PC-3 (cell line): ENCODE measurements around the gene BLOC1S2. TPM values are rescaled to one million over a fixed set of nuclear protein-coding genes. Genes with fewer than 3 reads are reported as not detected.
"Not testable (repeated sequence)": the region's sequence is repeated elsewhere in the genome, so short reads cannot be mapped to it uniquely, and the experiment has no call there.

ENCODE experiments used
- ATAC-seq: fragments of 200-7000 bp; cut with Tn5 transposase; 2 replicates; pipeline ENCODE4 v1.9.1; 2020; ENCODE audit warnings: mild to moderate bottlenecking, moderate library complexity
- BruUV-seq: library from RNA; stranded (reverse); fragments of 400-500 nt; replicated peaks from 2 replicates; lab custom pipeline; 2021; lab: Mats Ljungman, UMichigan
- CTCF ChIA-PET: fragments of 300-600 bp; sonication (Branson Sonifier 250); formaldehyde crosslinking; loops from one replicate; lab custom pipeline; 2022; ENCODE audit warnings: antibody characterized with exemption; lab: Charles Lee
- POLR2A ChIA-PET: fragments of 300-600 bp; sonication (Branson Sonifier 250); formaldehyde crosslinking; loops from one replicate; lab custom pipeline; 2022; ENCODE audit warnings: antibody characterized with exemption; ENCODE audit not compliant: unreplicated experiment; lab: Charles Lee
- DNase-seq: peaks from one replicate; pipeline ENCODE4 v3.0.0-alpha.2; 2015
- H2AFZ ChIP-seq: fragments of 300-600 bp; sonication (generic); 2 replicates; pipeline ENCODE4 v1.6.0; 2016; ENCODE audit warnings: antibody characterized with exemption, low read length
- H3F3A ChIP-seq: fragments of 300-600 bp; sonication (generic); one replicate; pipeline ENCODE4 v1.6.0; 2017; ENCODE audit warnings: antibody characterized with exemption, low read length, control low read depth, mild to moderate bottlenecking; ENCODE audit not compliant: unreplicated experiment
- H3K27ac ChIP-seq: fragments of 300-600 bp; sonication (generic); 2 replicates; pipeline ENCODE4 v1.5.1; 2016; ENCODE audit warnings: mild to moderate bottlenecking, low read length
- H3K27me3 ChIP-seq: fragments of 300-600 bp; sonication (generic); 2 replicates; pipeline ENCODE4 v1.6.1; 2016; ENCODE audit warnings: low read length, mixed read lengths
- H3K36me3 ChIP-seq: fragments of 300-600 bp; sonication (generic); 2 replicates; pipeline ENCODE4 v1.6.1; 2016; ENCODE audit warnings: low read depth, mixed run types, low read length, mixed read lengths
- H3K4me1 ChIP-seq: fragments of 300-600 bp; sonication (generic); 2 replicates; pipeline ENCODE4 v1.5.1; 2016; ENCODE audit warnings: low read length; ENCODE audit not compliant: insufficient read depth
- H3K4me2 ChIP-seq: fragments of 300-600 bp; sonication (generic); 2 replicates; pipeline ENCODE4 v1.6.0; 2016; ENCODE audit warnings: low read length
- H3K4me3 ChIP-seq: fragments of 300-600 bp; sonication (generic); 2 replicates; pipeline ENCODE4 v1.5.1; 2016; ENCODE audit warnings: mild to moderate bottlenecking, low read length, mixed read lengths
- H3K79me2 ChIP-seq: fragments of 300-600 bp; sonication (generic); 2 replicates; pipeline ENCODE4 v1.6.1; 2017; ENCODE audit warnings: low read length, mixed read lengths
- H3K9ac ChIP-seq: fragments of 300-600 bp; sonication (generic); 2 replicates; pipeline ENCODE4 v1.6.0; 2016; ENCODE audit warnings: mild to moderate bottlenecking, low read length
- H3K9me2 ChIP-seq: fragments of 300-600 bp; sonication (generic); replicated peaks from 2 replicates; pipeline ENCODE4 v1.6.1; 2016; ENCODE audit warnings: mixed run types, low read length, mixed read lengths
- H3K9me3 ChIP-seq: fragments of 300-600 bp; sonication (generic); 2 replicates; pipeline ENCODE4 v1.6.1; 2016; ENCODE audit warnings: low read length, mixed read lengths
- H4K20me1 ChIP-seq: fragments of 300-600 bp; sonication (generic); 2 replicates; pipeline ENCODE4 v1.6.1; 2016; ENCODE audit warnings: low read length, mixed read lengths
- CTCF ChIP-seq: fragments of 300-600 bp; sonication (generic); conservative IDR thresholded peaks from 2 replicates; pipeline ENCODE4 v1.5.1; 2017; ENCODE audit warnings: antibody characterized with exemption, low read depth, mild to moderate bottlenecking, low read length
- EZH2 ChIP-seq: fragments of 300-600 bp; sonication (generic); IDR thresholded peaks from one replicate; pipeline ENCODE4 v1.6.1; 2017; ENCODE audit warnings: antibody characterized with exemption, mild to moderate bottlenecking, low read length; ENCODE audit not compliant: unreplicated experiment
- EZH2phosphoT487 ChIP-seq: fragments of 300-600 bp; sonication (generic); IDR thresholded peaks from 2 replicates; pipeline ENCODE4 v1.6.1; 2018; ENCODE audit warnings: mild to moderate bottlenecking, antibody characterized with exemption, low read length, borderline replicate concordance
- intact Hi-C: fragments of 100-400 bp; cut with micrococcal nuclease; formaldehyde crosslinking; loops from 2 replicates; pipeline ENCODE4 v1.9.0; 2023
- total RNA-seq: library from RNA; depleted of rRNA; stranded (reverse); fragments of >200 nt; gene quantifications from 2 replicates; pipeline ENCODE4 v1.2.3, GENCODE V29; 2014

The BLOC1S2 gene
- total RNA-seq, 1 experiment from 2014 or later: 46.4 TPM

- Histone ChIP-seq H3F3A (no peaks in the 10 kb centered on the region), H3K4me2 (no peak overlapping the region), H3K9me3 (no peaks in the 10 kb centered on the region), H3K27me3 (no peaks in the 10 kb centered on the region), H3K36me3 (no peaks in the 10 kb centered on the region), H3K4me3 (no peak overlapping the region), H3K4me1 (peaks cover 15% of the 10 kb centered on the region), H3K9me2 (no peaks in the 10 kb centered on the region), H2AFZ (no peak overlapping the region), H3K9ac (no peak overlapping the region), H4K20me1 (no peaks in the 10 kb centered on the region), H3K79me2 (peaks cover 35% of the 10 kb centered on the region), H3K27ac (no peak overlapping the region)
- intact Hi-C loops: loop anchor here (5.0 kb wide), 1 partner anchor 85 kb away; no protein-coding TSS in a partner anchor
- POLR2A ChIA-PET: no interaction called here
- CTCF ChIA-PET: no interaction called here
- TF ChIP-seq EZH2phosphoT487: no peak
- no peak for TF ChIP-seq CTCF
- no peak for TF ChIP-seq EZH2
- BruUV-seq: no TSS peak
- ATAC-seq: no peak
- no peak for DNase-seq
These were observed 1.3 kb upstream of the BLOC1S2 start for GRCh38 chr10:100287756-100288155.

GRCh38 chr10:100285326-100285725 is 1.2 kb downstream of the BLOC1S2 start:
- ChIA-PET CTCF (interaction anchor here (0.8 kb wide), 1 partner anchor 18 kb away, joined by 3 read pairs; no protein-coding TSS in a partner anchor), POLR2A (interaction anchor here (0.5 kb wide), 1 partner anchor 62 kb away, joined by 28 read pairs; the partner anchor contains the start of gene SCD)
- H3K36me3 ChIP-seq, H3F3A ChIP-seq, H3K27me3 ChIP-seq, H3K9me2 ChIP-seq, H3K27ac ChIP-seq, DNase-seq, BruUV-seq, H3K9me3 ChIP-seq, ATAC-seq, H4K20me1 ChIP-seq: not testable (repeated sequence)
- Histone ChIP-seq H3K4me3 (peak overlapping the region; percentile 87), H2AFZ (0 out of 2 replicates have a peak overlapping the region, but pooled peaks have one; percentile 88), H3K9ac (peak overlapping the region; percentile 70), H3K4me1 (peaks cover 15% of the 10 kb centered on the region), H3K79me2 (peaks cover 45% of the 10 kb centered on the region), H3K4me2 (peak overlapping the region; percentile 96)
- intact Hi-C loops: loop anchor here (5.0 kb wide), 1 partner anchor 87 kb away; no protein-coding TSS in a partner anchor

GRCh38 chr10:100282907-100283306 is 3.6 kb downstream of the BLOC1S2 start:
- H3K27ac ChIP-seq: no peak overlapping the region
- H3K4me3 ChIP-seq: no peak overlapping the region
- H3K9me2 ChIP-seq: no peaks in the 10 kb centered on the region
- peaks cover 8% of the 10 kb centered on the region; the same call in 1 of the 2 replicates for H3K36me3 ChIP-seq
- TF ChIP-seq EZH2 (no peak), EZH2phosphoT487 (no peak), CTCF (no peak)
- no peaks in the 10 kb centered on the region; the same call in 1 of the 2 replicates for H4K20me1 ChIP-seq
- H3K4me1 ChIP-seq: peaks cover 15% of the 10 kb centered on the region
- no peaks in the 10 kb centered on the region for H3F3A ChIP-seq
- no peaks in the 10 kb centered on the region for H3K27me3 ChIP-seq
- no TSS peak for BruUV-seq
- no peak overlapping the region for H3K4me2 ChIP-seq
- H3K9me3 ChIP-seq: no peaks in the 10 kb centered on the region
- ATAC-seq: no peak
- intact Hi-C loops: no loop called here
- POLR2A ChIA-PET: no interaction called here
- DNase-seq: no peak
- CTCF ChIA-PET: no interaction called here
- H2AFZ ChIP-seq: no peak overlapping the region
- H3K79me2 ChIP-seq: peaks cover 45% of the 10 kb centered on the region
- H3K9ac ChIP-seq: no peak overlapping the region

- H2AFZ ChIP-seq, BruUV-seq, H3K79me2 ChIP-seq, CTCF ChIA-PET, intact Hi-C loops, H3K9me2 ChIP-seq, H3K27ac ChIP-seq, POLR2A ChIA-PET, DNase-seq, H3K4me3 ChIP-seq, H3K9me3 ChIP-seq, H3K4me2 ChIP-seq, H3K4me1 ChIP-seq, H3K9ac ChIP-seq, H4K20me1 ChIP-seq, H3F3A ChIP-seq, H3K27me3 ChIP-seq, ATAC-seq: not testable (repeated sequence)
- H3K36me3 ChIP-seq: peaks cover 11% of the 10 kb centered on the region
These were observed 9.5 kb downstream of the BLOC1S2 start for GRCh38 chr10:100276971-100277370.
